GM06990 (cell line): ENCODE results near the gene LIMD2.

ENCODE experiments used
- DNase-seq: peaks from one replicate; pipeline ENCODE4 v3.0.0-alpha.2; 2011; ENCODE audit not compliant: insufficient read length; ENCODE audit errors: extremely low read depth
- H3K27me3 ChIP-seq: replicated peaks from 2 replicates; pipeline ENCODE4 v1.6.0; 2011; ENCODE audit warnings: low read length; ENCODE audit not compliant: control insufficient read depth, insufficient read depth
- H3K36me3 ChIP-seq: 2 replicates; pipeline ENCODE4 v1.5.1; 2011; ENCODE audit warnings: low read length; ENCODE audit not compliant: control insufficient read depth, insufficient read depth
- H3K4me3 ChIP-seq: replicated peaks from 2 replicates; pipeline ENCODE4 v1.5.1; 2011; ENCODE audit warnings: low read depth, mild to moderate bottlenecking, control low read depth, low read length
- TF ChIP-seq, protein P1 (sequence below): IDR thresholded peaks from 2 replicates; pipeline ENCODE4 v1.5.1; 2011; ENCODE audit warnings: low read length, control low read depth, mild to moderate bottlenecking, inconsistent platforms; ENCODE audit not compliant: insufficient read depth, poor library complexity, severe bottlenecking

LIMD2 gene

GRCh38 chr17:63675607-63676546, 24.0 kb downstream of the LIMD2 start:
- TF ChIP-seq, protein P1, sequence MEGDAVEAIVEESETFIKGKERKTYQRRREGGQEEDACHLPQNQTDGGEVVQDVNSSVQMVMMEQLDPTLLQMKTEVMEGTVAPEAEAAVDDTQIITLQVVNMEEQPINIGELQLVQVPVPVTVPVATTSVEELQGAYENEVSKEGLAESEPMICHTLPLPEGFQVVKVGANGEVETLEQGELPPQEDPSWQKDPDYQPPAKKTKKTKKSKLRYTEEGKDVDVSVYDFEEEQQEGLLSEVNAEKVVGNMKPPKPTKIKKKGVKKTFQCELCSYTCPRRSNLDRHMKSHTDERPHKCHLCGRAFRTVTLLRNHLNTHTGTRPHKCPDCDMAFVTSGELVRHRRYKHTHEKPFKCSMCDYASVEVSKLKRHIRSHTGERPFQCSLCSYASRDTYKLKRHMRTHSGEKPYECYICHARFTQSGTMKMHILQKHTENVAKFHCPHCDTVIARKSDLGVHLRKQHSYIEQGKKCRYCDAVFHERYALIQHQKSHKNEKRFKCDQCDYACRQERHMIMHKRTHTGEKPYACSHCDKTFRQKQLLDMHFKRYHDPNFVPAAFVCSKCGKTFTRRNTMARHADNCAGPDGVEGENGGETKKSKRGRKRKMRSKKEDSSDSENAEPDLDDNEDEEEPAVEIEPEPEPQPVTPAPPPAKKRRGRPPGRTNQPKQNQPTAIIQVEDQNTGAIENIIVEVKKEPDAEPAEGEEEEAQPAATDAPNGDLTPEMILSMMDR = no peak
- no peaks in the 10 kb centered on the region for H3K27me3 ChIP-seq
- peaks cover 2% of the 10 kb centered on the region for H3K36me3 ChIP-seq
- DNase-seq = no peak
- H3K4me3 ChIP-seq = no peak overlapping the region

GRCh38 chr17:63675231-63675606, 24.7 kb downstream of the LIMD2 start:
- Histone ChIP-seq H3K4me3 (no peak overlapping the region), H3K27me3 (no peaks in the 10 kb centered on the region), H3K36me3 (peaks cover 2% of the 10 kb centered on the region)
- DNase-seq = no peak
- TF ChIP-seq, protein P1 = no peak

GRCh38 chr17:63672856-63673255, 27.1 kb downstream of the LIMD2 start:
- H3K36me3 ChIP-seq = peaks cover 2% of the 10 kb centered on the region
- no peaks in the 10 kb centered on the region for H3K27me3 ChIP-seq
- H3K4me3 ChIP-seq = no peak overlapping the region
- TF ChIP-seq, protein P1 = no peak
- DNase-seq = no peak

DNA sequence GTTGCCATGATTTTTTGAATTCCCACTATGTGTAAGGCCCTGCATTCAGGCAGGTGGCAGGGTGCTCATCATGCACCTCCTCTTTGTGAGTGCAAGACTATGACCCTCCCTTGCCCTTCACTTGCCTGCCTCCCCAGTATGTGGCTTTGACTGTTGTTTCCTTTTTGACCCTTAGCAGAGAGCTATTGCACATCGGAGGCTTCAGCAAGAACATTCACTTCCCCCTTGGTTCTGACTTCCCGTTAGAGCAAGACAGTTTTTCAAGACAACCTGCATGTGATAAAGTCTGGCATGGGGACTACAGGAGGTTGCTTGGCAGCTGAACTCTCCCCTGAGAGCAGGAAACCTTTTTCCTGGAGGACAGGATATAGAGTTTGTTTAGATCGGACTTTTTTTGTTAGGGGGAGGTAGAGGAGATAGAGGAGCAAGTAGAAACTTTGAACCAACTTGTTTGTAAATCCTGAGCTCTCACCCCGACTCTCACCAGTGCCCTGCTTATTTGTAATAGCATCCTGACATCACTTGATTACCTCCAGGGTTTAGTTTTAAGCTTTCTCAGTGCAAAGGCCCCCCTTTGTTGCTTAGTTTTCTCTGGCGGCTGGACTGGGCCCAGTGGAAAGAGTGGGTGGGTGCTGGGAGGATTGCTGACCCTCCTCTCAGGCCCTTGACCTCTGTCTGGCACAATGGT, 34.3 kb downstream of the LIMD2 start:
- Histone ChIP-seq H3K36me3 (no peaks in the 10 kb centered on the region; the same call in none of the 2 replicates), H3K4me3 (no peak overlapping the region), H3K27me3 (no peaks in the 10 kb centered on the region)
- no peak for DNase-seq
- TF ChIP-seq, protein P1 = no peak

GRCh38 chr17:63659850-63660249, 40.1 kb downstream of the LIMD2 start:
- no peak for DNase-seq
- TF ChIP-seq, protein P1 = no peak
- no peaks in the 10 kb centered on the region for H3K27me3 ChIP-seq
- no peak overlapping the region for H3K4me3 ChIP-seq
- H3K36me3 ChIP-seq = peaks cover 3% of the 10 kb centered on the region
